WTC11 (cell line): ENCODE data around the gene MYO1H. TPM values are rescaled to one million over a fixed set of nuclear protein-coding genes. Genes with fewer than 3 reads are reported as not detected.

Source experiments
- ATAC-seq: fragments of 200-7000 bp; cut with Tn5 transposase; 2 replicates; pipeline ENCODE4 v1.10.0; 2021; ENCODE audit warnings: mild to moderate bottlenecking, moderate library complexity
- CTCF ChIA-PET: fragments of 300-600 bp; sonication (Branson Sonifier 250); formaldehyde crosslinking; loops from one replicate; lab custom pipeline; 2021; ENCODE audit warnings: antibody characterized with exemption; lab: Charles Lee
- POLR2A ChIA-PET: fragments of 350-600 bp; sonication (Branson Sonifier 250); formaldehyde crosslinking; loops from one replicate; lab custom pipeline; 2021; ENCODE audit warnings: antibody characterized with exemption; lab: Charles Lee
- DNase-seq: peaks from one replicate; pipeline ENCODE4 v3.0.0; 2021; ENCODE audit warnings: low spot score
- H3K27ac Mint-ChIP-seq: 2 replicates; pipeline ENCODE4 v1.8.0; 2021; ENCODE audit warnings: mixed read lengths
- H3K27me3 Mint-ChIP-seq: 2 replicates; pipeline ENCODE4 v1.8.0; 2021; ENCODE audit warnings: low read depth, mild to moderate bottlenecking, moderate library complexity, mixed read lengths
- H3K36me3 Mint-ChIP-seq: 2 replicates; pipeline ENCODE4 v1.8.0; 2021; ENCODE audit warnings: mixed read lengths
- H3K4me1 Mint-ChIP-seq: 2 replicates; pipeline ENCODE4 v1.8.0; 2022; ENCODE audit warnings: mixed read lengths
- H3K4me3 Mint-ChIP-seq: 2 replicates; pipeline ENCODE4 v1.8.0; 2021; ENCODE audit warnings: mild to moderate bottlenecking, moderate library complexity, mixed read lengths
- H3K9me3 Mint-ChIP-seq: 2 replicates; pipeline ENCODE4 v1.8.0; 2021; ENCODE audit warnings: mixed read lengths
- ATF3 ChIP-seq: sonication (generic); formaldehyde crosslinking; conservative IDR thresholded peaks from 2 replicates; pipeline ENCODE4 v1.8.1; 2022; ENCODE audit warnings: mild to moderate bottlenecking, missing genetic modification reagents
- CBFB ChIP-seq: sonication (generic); formaldehyde crosslinking; IDR thresholded peaks from 2 replicates; pipeline ENCODE4 v1.8.1; 2022; ENCODE audit warnings: mild to moderate bottlenecking, low read depth, missing genetic modification reagents
- CDX4 ChIP-seq: fragments of 250-450 bp; sonication (Bioruptor Pico); IDR thresholded peaks from 2 replicates; pipeline ENCODE4 v1.9.0; 2021; ENCODE audit warnings: moderate library complexity, mild to moderate bottlenecking, inconsistent platforms, borderline replicate concordance
- CREB1 ChIP-seq: sonication (generic); formaldehyde crosslinking; IDR thresholded peaks from 2 replicates; pipeline ENCODE4 v1.8.0; 2023; ENCODE audit warnings: mild to moderate bottlenecking, missing genetic modification reagents
- EMX1 ChIP-seq: fragments of 250-450 bp; sonication (Bioruptor Pico); IDR thresholded peaks from 2 replicates; pipeline ENCODE4 v1.8.0; 2021; ENCODE audit warnings: mild to moderate bottlenecking
- IRF1 ChIP-seq: sonication (generic); formaldehyde crosslinking; IDR thresholded peaks from 2 replicates; pipeline ENCODE4 v1.8.0; 2023; ENCODE audit warnings: missing genetic modification reagents
- MLX ChIP-seq: sonication (generic); formaldehyde crosslinking; IDR thresholded peaks from 2 replicates; pipeline ENCODE4 v1.8.1; 2023; ENCODE audit warnings: mild to moderate bottlenecking, missing genetic modification reagents, moderate library complexity
- MXD4 ChIP-seq: fragments of 250-450 bp; sonication (Bioruptor Pico); IDR thresholded peaks from 2 replicates; pipeline ENCODE4 v1.8.0; 2021; ENCODE audit warnings: mild to moderate bottlenecking, moderate library complexity, borderline replicate concordance
- NFATC4 ChIP-seq: fragments of 250-450 bp; sonication (Bioruptor Pico); IDR thresholded peaks from 2 replicates; pipeline ENCODE4 v1.9.0; 2021; ENCODE audit warnings: mild to moderate bottlenecking
- NR2C2 ChIP-seq: sonication (generic); formaldehyde crosslinking; IDR thresholded peaks from 2 replicates; pipeline ENCODE4 v1.8.0; 2022; ENCODE audit warnings: mild to moderate bottlenecking, missing genetic modification reagents
- NR3C1 ChIP-seq: sonication (generic); formaldehyde crosslinking; conservative IDR thresholded peaks from 2 replicates; pipeline ENCODE4 v1.8.1; 2023; ENCODE audit warnings: low read depth, mild to moderate bottlenecking, missing genetic modification reagents
- RELA ChIP-seq: sonication (generic); formaldehyde crosslinking; IDR thresholded peaks from 2 replicates; pipeline ENCODE4 v1.8.1; 2022; ENCODE audit warnings: missing genetic modification reagents, mild to moderate bottlenecking, borderline replicate concordance
- SMAD4 ChIP-seq: sonication (generic); formaldehyde crosslinking; IDR thresholded peaks from 2 replicates; pipeline ENCODE4 v1.8.0; 2022; ENCODE audit warnings: mild to moderate bottlenecking, missing genetic modification reagents
- SP1 ChIP-seq: sonication (generic); formaldehyde crosslinking; conservative IDR thresholded peaks from 2 replicates; pipeline ENCODE4 v1.8.1; 2022; ENCODE audit warnings: missing genetic modification reagents
- TEAD1 ChIP-seq: sonication (generic); formaldehyde crosslinking; IDR thresholded peaks from 2 replicates; pipeline ENCODE4 v1.8.0; 2022; ENCODE audit warnings: mild to moderate bottlenecking, missing genetic modification reagents
- USF1 ChIP-seq: sonication (generic); formaldehyde crosslinking; IDR thresholded peaks from 2 replicates; pipeline ENCODE4 v1.8.0; 2022; ENCODE audit warnings: mild to moderate bottlenecking, missing genetic modification reagents
- ZBTB21 ChIP-seq: sonication (generic); formaldehyde crosslinking; IDR thresholded peaks from 2 replicates; pipeline ENCODE4 v1.8.1; 2023; ENCODE audit warnings: mild to moderate bottlenecking, missing genetic modification reagents, borderline replicate concordance
- ZNF138 ChIP-seq: sonication (generic); formaldehyde crosslinking; conservative IDR thresholded peaks from 2 replicates; pipeline ENCODE4 v1.8.1; 2022; ENCODE audit warnings: mild to moderate bottlenecking, moderate library complexity, missing genetic modification reagents
- ZNF219 ChIP-seq: sonication (generic); formaldehyde crosslinking; IDR thresholded peaks from 2 replicates; pipeline ENCODE4 v1.8.0; 2023; ENCODE audit warnings: missing genetic modification reagents, mild to moderate bottlenecking, borderline replicate concordance
- ZNF232 ChIP-seq: sonication (generic); formaldehyde crosslinking; IDR thresholded peaks from 2 replicates; pipeline ENCODE4 v1.8.0; 2022; ENCODE audit warnings: mild to moderate bottlenecking, missing genetic modification reagents
- ZNF263 ChIP-seq: sonication (generic); formaldehyde crosslinking; IDR thresholded peaks from 2 replicates; pipeline ENCODE4 v1.8.1; 2022; ENCODE audit warnings: low read depth, mild to moderate bottlenecking, moderate library complexity, missing genetic modification reagents
- ZNF416 ChIP-seq: fragments of 250-450 bp; sonication (Bioruptor Pico); IDR thresholded peaks from 2 replicates; pipeline ENCODE4 v1.9.0; 2021; ENCODE audit warnings: mild to moderate bottlenecking, inconsistent platforms
- ZNF423 ChIP-seq: fragments of 250-450 bp; sonication (Bioruptor Pico); IDR thresholded peaks from 2 replicates; pipeline ENCODE4 v2.1.2; 2022; ENCODE audit warnings: mild to moderate bottlenecking, moderate library complexity
- ZNF532 ChIP-seq: fragments of 250-450 bp; sonication (Bioruptor Pico); IDR thresholded peaks from 2 replicates; pipeline ENCODE4 v1.9.0; 2021; ENCODE audit warnings: mild to moderate bottlenecking, borderline replicate concordance
- ZSCAN18 ChIP-seq: fragments of 250-450 bp; sonication (Bioruptor Pico); IDR thresholded peaks from 2 replicates; pipeline ENCODE4 v2.1.2; 2022; ENCODE audit warnings: mild to moderate bottlenecking, moderate library complexity
- total RNA-seq: library from RNA; stranded (reverse); gene quantifications from 3 replicates; pipeline ENCODE4 v1.2.3, GENCODE V29; 2021

Gene MYO1H
- total RNA-seq, 1 experiment from 2014 or later = 0.44 TPM

- TF ChIP-seq CREB1 (CRISPR knock-in tag) = no peak
- TF ChIP-seq ZNF416 (CRISPR knock-in tag) = no peak
- no peak for TF ChIP-seq SMAD4
- TF ChIP-seq TEAD1 (CRISPR knock-in tag) = no peak
- no peak for TF ChIP-seq EMX1 (CRISPR knock-in tag)
- TF ChIP-seq ZSCAN18 = no peak
Measured at GRCh38 chr12:109448272-109448671, 100.6 kb downstream of the MYO1H start (continued).

GRCh38 chr12:109448707-109449390 lies 101.1 kb downstream of the MYO1H start:
- TF ChIP-seq MXD4 (CRISPR knock-in tag) (no peak), NFATC4 (CRISPR knock-in tag) (no peak), NR3C1 (CRISPR knock-in tag) (no peak), ZNF263 (no peak), MLX (CRISPR knock-in tag) (no peak), ZNF219 (CRISPR knock-in tag) (no peak), ZBTB21 (CRISPR knock-in tag) (no peak), USF1 (CRISPR knock-in tag) (no peak), CDX4 (CRISPR knock-in tag) (no peak), ZNF423 (CRISPR knock-in tag) (no peak)
- TF ChIP-seq, all 79 proteins: peak for 0
- Mint-ChIP-seq H3K4me1 (no peaks in the 10 kb centered on the region), H3K27ac (peak overlapping the region; percentile 63; the same call in 1 of the 2 replicates), H3K4me3 (no peak overlapping the region), H3K27me3 (no peaks in the 10 kb centered on the region), H3K36me3 (peaks cover 43% of the 10 kb centered on the region), H3K9me3 (no peaks in the 10 kb centered on the region)
- DNase-seq = no peak
- no peak for ATAC-seq
- ChIA-PET CTCF (no interaction called here), POLR2A (no interaction called here)

- Mint-ChIP-seq H3K36me3 (peaks cover 51% of the 10 kb centered on the region), H3K27ac (peak overlapping the region; percentile 59), H3K4me3 (no peak overlapping the region), H3K27me3 (no peaks in the 10 kb centered on the region), H3K9me3 (no peaks in the 10 kb centered on the region), H3K4me1 (no peaks in the 10 kb centered on the region)
- DNase-seq (no peak), ATAC-seq (peak; percentile 72; the same call in 1 of the 2 replicates)
- ChIA-PET CTCF (interaction anchor here (0.7 to 1.9 kb wide), 4 partner anchors 9 to 27 kb away, joined by 3 to 11 read pairs (median 6); partner anchors contain the start of genes KCTD10 and UBE3B), POLR2A (no interaction called here)
- TF ChIP-seq ZNF232 (CRISPR knock-in tag) = no peak
- TF ChIP-seq ZNF263 = no peak
- TF ChIP-seq IRF1 (CRISPR knock-in tag) = no peak
- no peak for TF ChIP-seq SP1
- no peak for TF ChIP-seq CBFB (CRISPR knock-in tag)
- no peak for TF ChIP-seq ZNF138 (CRISPR knock-in tag)
- no peak for TF ChIP-seq ZNF532 (CRISPR knock-in tag)
- no peak for TF ChIP-seq ATF3
- no peak for TF ChIP-seq NR2C2 (CRISPR knock-in tag)
- no peak for TF ChIP-seq RELA (CRISPR knock-in tag)
Measured at GRCh38 chr12:109449845-109450532, 102.3 kb downstream of the MYO1H start.
